DMS79 (cell line): ENCODE measurements around the gene TST.

Source experiments
- DNase-seq: peaks from one replicate; lab custom pipeline; 2025; lab: John Stamatoyannopoulos, UW

TST gene

DNA sequence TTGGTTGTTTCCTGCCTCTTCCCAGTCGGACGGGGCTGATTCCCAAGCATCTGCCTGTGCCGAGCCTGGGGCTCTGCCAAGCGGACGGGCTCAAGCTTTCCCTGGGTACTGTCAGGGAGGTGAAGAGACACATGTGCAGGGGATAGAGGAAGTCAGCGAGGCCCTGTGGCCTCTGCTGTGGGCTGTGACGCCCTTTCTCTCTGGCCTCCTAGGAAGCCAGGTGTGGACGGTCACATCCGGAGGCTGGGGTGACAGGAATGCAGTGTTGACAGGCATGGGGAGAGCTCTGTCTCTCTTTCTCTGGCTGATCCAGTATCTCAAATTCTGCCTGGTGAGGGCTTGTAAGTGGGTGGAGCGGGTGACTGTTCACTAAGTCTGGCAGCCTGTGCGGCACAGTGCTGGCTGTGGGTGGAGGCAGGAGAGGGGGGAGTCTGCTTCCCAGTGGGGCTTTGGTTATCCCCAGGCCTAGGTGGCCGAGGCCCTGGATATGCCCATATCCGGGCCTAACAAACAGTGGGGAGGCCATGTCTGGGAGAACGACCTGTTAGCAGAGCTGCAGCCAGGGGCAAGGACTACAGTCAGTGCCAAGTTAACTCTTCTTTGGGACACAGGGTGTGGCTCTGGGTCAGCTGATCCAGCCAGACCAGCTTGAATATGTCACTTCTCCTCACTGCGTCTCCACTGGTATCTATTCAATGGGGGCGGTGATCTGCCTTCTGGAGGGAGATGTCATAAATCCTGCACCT is 34.2 kb upstream of the TST start:
- DNase-seq = no peak

DNA sequence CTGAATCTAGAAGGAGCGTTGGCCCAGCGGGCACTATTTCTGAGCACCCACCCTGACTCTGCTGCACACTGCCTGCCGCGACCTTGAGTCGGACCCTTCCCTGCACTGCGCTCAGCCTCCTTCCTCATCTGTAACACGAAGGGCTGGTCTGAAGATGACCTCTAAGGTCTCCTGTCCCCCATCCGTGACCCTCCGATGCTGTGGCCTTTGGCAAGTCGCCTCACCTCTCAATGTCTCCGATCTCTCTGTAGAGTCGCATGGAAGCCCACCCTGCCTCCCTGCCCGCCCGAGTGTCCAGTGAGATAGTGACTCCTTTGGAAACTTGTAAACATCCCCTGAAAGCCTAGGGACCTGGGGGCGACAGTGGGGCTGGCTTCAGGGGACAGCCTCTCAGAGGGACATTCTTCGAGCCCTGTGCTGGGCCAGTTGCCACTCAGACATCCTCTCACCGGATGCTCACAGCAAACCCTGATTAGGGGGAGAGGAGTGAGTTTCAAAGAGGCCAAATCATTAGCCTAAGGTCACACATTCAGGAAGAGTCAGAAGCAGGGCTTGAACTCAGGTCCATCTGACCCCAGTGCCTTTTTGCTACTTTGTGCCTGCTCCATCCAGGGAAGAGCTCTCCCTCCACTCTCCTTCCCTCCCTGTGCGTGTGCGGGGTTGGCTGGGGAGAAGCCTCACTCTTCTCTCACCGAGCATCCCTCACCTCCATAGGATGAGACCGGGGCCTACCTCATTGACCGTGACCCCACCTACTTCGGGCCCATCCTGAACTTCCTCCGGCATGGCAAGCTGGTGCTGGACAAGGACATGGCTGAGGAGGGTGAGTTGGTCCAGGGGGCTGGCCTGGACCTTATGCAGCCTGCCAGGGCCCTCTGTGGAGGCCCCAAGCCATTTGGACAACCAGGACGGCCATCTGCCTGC is 33.4 kb upstream of the TST start:
- DNase-seq = no peak

DNA sequence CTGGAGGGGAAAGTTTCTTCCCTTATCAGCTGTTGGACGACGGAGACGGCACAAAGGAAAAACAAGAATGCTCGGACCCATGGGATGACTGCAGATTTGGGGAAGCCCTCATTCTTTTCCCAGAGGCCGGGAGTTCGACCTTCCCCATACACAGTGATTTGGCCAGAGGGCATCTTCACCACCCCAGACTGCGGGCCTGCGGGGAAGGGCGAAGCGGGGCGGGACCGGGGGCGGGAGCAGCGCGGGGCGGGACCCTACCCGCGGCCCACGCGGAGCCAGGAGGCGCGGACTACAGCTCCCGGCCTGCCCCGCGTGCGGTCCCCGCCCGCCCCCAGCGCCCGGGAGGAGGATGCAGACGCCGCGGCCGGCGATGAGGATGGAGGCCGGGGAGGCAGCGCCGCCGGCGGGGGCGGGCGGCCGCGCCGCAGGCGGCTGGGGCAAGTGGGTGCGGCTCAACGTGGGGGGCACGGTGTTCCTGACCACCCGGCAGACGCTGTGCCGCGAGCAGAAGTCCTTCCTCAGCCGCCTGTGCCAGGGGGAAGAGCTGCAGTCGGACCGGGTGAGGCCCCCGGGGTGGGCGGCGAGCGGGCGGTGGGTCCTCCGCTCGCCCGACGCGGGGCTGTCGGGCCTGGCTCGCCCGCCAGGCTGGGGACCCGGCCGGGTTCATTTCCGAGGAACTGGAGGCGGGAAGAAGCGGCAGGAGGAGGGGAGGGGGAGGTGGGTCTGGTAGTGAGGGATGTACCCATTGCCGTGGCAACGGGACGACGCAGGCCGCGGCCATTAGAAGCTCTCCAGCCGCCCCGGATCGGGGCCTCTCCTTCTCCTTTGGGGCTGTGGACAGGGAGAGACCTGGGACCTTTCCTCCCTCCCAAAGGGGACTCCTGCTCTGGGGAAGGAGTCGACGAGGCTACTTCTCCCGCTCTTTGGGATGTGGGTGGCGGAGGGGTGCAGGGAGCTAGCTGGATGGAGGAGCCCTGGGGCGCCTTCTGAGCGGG is 32.4 kb upstream of the TST start, which contains the start of gene KCTD17:
KCTD17 (plus strand) TSS at position 352 of the 995 bp plus-strand sequence; CDS start at position 371, 19 bp downstream.
- no peak for DNase-seq

DNA sequence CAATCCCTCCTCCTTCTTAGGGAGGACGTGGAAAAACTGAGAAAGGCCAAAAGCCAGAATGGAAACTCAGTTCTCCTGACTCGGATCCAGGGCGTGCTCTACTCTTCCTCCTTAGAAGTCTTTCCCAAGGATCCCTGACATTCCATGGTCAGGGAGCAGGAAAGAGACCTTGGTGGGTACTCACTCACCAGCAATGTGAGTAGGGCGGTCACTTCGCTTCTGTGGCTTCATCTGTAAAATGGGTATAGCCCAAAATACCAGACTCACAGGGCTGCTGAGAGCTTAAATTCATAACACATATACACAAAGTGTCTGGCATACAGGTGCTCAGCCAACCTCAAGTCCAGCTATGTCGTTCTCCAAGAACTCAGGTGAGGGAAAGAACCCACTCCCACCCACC is 31.7 kb upstream of the TST start:
- no peak for DNase-seq

DNA sequence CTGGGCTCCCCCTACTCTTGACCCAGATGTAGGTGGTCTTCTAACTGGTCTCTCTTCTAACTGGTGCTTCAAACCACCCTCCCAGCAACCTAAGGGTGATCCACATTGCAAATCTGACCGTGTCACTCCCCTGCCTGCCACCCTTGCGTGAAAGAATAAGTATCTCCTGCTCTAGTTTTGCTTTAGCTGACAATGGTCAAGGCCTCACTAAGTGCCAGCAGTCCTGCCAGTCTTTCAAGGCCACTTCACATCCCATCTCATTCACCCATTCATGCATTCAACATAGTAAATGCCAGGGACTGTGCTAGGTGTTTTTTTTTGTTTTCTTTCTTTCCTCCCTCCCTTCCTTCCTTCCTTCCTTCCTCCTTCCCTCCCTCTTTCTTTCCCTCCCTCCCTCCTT is 30.0 kb upstream of the TST start:
- DNase-seq = no peak

DNA sequence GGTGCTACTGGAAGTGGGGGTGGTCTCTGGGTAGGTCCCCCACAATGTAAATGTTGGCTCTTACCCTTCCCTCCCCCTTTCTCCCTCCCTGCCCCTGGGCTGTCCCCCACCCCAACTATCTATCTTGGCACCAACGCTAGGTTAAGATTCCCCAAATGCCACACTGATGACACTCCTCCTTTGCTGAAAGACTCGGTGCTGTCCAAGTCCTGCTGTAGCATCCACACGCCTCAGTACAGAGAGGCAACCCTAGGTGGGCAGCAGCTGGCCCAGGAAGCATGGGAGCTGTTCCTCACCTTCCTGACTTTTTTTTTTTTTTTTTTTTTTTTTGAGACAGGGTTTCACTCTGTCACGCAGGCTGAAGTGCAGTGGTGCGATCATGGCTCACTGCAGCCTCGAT is 28.9 kb upstream of the TST start:
- no peak for DNase-seq

DNA sequence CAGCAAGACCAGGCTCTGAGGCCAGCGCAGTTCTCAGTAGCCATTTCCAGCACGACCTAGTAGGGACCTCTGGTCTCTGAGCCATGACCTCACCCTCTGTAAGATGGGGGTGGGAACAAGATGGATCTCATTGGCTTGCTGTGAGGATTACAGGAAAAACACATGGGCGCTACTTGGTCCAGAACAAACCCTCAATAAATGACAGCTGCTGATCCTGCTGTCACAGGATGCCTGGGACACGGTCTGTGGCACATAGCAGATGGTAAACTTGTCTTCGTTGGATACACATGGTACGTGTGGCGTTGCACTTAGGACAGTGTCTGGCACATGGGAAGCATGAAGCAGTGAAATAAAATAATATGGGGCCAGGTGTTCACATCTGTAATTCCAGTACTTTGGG is 27.8 kb upstream of the TST start:
- DNase-seq = no peak

DNA sequence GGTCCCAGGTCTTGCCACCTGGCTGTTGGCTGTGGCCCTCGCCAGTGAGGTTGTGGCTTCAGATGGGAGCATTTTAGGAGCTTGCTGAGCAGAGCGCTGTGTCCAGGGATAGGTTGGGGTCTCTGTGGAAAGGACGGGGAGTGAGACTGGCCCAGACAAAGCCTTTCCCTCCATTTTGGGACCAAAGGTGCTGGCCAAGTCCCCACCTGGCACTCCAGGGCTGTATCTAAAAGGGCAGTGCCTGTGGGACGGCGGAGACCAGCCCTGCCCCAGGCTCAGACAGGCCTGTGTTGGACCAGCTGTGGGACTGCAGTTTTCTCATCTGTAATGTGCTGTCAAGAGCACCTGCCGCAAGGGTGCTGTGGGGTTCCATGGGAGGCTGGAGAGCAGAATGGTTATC is 27.3 kb upstream of the TST start:
- no peak for DNase-seq

DNA sequence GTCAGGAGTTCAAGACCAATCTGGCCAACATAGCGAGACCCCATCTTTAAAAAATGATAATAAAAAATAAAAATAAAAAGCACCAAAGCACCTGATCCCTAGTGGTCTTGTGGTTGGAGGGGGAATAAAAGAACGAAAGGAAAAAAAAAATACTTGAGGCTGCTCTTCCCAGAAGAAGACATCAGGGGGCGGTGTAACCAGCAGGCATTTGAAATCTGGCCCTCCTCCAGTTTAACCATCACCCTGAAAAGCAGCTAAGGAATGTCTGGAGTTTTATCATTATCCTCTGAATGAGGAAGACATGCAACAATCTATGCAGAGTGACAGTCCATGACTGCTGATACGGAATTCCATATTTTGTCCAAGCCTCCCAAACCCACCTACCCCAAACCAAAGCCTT is 26.7 kb upstream of the TST start:
- no peak for DNase-seq

DNA sequence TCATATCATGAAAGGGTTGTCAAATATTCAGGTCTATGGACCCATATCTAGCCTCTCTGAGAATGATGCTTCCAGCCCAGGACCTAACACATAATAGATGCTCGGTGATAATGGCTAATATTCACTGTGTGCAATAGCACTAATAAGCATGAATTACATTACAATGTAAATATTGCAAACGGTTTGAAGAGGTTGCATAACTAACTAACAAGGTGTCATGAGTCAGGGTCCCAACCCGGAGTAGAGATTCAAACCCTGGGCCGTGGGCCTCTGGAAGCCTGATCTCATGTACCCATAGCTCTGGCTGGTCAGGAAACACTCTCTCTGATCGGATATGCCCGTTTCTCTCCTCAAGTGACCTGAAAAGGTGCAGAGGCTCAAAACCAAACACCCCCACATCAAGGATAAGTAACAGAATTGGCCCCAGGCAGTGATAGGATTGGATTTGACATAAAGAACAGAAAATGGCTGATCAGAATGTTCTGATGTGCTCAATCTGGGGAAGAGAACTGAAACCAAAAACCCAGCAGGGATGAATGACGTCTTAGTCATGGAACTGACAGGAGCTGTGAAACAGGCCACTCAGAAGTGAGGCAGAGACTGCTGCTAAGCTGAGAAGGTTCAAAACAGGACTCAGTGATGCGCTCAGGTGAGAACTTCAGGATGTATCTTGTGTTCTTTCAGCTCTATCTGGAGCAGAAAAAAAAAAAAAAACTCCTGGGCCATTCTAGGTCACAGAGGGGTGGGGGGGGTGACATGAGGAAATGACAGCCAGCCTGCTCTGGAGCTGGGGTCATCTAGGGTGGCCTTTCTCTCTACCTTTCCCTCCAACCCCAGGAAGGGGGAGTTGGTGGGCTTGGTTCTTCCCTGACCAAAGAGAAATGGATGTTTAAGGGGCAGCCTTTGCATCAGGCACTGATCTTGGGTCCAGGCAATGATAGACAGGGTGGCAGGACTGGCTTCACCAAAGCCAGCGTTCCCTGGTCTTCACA is 25.7 kb upstream of the TST start:
- no peak for DNase-seq

DNA sequence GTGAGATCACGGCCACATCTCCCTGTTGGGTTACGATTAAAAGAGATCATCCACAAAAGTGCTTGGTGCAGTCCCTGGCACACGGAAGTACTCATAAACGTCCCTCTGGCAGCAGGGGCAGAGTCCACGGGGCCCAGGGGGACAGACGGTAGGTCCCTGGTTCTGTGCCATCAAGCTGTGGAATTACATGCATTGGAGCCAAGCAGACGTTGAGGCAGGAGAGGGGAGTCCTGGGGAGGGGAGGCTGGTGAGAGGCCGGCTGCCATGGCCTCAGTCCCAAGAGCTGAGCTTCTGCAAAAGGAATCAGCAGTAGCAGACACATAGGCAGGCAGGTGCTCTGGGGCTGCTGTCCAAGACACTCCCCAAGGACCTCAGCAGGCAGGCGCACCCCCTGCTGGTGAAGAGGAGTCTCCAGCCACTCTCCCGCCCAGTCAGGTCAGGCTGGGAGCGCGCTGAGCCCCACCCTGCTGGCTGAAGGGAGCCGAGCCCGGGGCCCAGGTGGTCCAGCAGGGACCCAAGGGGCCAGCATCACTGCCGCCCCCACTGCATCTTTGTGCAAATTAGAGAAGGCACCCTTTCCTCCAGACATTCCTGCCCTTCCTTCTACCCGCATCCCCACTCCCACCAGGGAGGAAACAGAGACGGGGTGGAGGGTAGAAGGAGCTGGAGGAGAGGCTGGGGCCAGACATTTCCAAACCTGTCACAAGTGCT is 24.7 kb upstream of the TST start:
- no peak for DNase-seq

DNA sequence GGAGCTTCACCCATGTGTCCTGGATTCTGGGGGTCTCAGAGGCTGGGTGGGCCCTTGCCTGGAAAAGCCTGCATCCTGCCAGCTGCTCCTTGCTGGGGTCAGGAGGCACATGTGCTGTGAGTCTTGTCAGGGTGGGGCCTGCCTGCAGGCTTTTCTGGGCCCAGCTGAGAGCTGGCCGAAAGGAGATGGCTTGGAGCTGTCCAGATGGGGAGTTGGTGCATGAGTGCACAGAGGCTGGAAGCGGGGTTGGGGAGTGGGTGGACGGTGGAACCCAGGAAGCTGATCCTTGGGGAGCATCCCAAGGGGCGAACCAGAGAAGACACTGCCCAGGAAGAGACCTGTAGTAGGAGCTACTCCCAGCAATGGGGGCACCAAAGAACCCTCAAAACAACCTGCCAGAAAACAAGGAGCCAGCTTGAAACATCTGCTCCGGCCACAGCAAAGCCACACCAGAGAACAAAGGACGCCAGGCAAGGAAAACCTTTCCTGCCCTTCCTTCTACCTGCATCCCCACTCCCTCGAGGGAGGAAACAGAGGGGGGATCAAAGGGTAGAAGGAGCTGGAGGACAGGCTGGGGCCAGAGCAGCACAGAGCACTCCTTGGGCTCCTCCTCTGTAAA is 24.1 kb upstream of the TST start:
- DNase-seq = no peak

DNA sequence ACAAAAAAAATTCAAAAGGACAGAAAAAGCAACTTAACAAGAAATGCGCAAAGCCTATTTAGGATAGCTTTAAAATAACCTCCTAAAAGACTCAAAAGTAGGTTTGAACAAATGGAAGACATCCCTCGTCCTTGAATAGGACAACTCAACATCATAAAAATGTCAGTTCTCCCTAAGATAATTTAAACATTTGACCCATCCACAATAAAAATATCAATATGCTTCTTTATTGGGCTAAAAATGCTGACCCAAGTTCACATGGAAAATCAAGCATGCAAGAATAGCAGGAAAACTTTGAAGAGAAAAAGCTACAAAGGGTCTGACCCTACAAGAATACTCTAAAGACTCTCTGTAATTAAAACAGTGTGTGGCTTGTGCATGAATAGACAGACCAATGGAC is 20.2 kb upstream of the TST start:
- no peak for DNase-seq

DNA sequence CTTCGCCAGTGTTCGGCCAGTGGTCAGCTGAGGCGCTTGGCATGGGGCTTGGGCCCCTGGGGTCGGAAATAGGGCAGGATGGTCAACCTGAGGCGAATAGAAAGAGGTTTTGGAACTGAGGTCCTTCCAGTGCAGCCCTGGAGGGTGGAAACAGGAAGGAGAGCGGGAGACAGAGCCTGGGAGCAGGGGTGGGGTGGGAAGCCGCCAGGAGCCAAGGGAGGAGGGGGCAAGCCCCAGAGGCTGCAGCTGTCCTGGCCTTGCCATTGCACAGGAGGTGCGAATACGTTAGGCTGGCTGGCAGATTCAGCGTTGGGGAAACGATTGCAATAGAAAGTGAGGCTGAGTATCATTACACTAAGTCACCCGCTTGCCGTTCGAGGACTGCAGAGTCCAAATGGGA is 18.4 kb upstream of the TST start:
- DNase-seq = no peak

DNA sequence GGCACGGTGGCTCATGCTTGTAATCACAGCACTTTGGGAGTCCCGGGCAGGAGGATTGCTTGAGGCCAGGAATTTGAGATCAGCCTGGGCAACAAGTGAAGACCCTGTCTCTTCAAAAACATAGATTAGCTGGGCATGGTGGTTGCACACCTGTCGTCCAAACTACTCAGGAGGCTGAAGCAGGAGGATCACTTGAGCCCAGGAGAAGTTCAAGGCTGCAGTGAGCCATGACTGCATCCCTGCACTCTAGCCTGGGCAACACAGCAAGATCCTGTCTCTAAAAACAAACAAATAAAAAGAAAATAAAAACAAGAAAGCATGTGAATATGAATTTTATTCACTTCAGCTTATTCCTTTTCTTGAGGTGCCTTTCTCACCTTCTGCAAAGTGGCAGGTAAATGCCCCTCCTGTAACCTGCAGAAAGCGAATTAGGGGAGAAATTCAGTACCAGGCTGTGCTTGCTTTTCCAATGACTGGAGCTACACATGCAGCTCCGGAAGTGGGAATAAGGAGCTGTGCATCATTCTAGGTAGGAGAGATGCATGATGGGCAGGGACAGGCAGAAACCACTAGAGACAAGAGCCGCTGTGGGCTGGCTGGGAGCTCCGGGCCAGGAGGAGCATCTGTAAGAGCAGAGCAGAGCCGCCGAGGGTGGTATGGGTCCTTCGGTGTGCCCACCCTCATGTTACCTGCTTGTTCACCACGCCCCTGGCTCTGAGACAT is 17.6 kb upstream of the TST start:
- no peak for DNase-seq

DNA sequence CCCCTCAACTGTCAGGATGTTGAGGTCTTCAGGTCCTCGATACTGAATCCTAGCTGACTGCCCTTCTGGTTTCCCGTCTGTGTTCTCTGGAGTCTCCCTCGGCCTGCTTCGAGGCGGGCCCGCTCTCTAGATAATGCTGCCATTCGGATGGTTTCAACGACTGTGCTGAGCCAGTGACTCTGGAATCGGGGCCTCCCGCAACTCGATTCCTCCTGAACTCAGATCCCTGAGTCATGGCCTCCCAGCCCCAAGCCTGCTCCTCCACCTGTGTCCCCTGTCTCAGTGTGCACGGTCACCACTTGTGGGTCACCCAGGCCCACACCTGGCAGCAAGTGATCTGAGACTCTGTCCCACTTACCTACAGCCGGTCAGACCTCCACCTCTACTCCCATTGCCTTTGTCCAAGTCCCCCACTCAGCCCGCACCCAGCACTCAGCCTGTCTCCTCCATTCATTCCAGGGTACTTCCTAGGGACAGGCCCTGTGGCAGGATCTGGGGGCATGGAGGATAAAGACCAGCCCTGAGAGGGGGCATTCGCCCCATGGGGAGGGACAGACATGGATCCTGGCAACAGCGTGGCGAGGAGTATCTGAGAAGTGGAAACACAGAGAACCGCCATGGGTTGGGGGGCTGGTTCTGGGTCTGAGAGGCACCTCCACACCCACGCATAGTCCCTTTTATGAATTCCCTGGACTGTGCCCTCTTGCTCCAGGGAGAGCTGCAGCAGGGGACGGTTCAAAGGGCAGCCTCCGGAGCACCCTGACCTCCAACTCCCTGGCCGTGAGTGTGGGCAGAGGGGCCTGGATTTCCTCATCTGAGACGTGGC is 14.6 kb upstream of the TST start:
- no peak for DNase-seq

DNA sequence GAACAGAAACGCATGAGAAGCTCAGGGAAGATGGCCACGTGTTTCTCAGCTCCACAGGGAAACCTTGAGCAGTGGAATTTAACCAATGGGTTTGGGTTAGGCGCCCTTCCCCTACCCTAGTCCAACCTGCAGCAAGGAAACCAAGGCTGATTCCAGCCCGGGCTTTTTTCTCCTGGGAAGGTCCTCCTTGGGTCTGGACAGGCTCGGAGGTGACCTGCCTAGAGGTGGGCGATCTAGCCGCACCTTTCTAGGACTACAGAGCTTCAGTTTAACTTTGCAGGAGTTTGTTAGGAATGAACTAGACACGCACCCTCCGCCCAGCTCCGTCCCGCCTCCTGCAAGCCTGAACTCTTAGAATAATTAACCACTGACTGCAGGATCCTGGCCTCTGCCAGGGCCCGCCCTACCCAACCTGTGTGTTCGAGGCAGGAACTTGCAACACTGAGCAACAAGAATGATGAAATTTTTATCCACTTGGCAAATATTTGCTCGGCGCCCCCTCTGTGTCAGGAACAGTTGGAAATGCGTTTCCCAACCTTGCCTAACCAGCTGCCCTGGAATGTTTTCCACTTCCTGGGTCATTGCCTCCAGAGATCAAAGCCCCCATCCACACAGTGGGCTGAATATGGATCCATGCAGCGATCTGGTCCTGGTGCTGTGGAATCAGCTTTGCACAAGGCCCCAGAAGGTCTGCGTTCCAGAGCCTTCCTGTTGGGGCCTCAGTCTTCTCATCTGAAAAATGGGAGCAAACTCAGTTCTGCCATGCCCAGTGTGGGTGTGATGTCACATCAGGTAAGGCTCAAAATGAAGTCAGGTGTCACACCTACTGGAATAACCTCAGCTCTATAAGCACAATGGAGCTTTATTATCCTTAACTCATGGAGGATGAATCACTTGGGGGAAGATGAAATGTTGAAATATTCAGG is 13.6 kb upstream of the TST start:
- no peak for DNase-seq
